Ramos (cell line): ENCODE data around the gene MACROD2.

Experiments used
- in situ Hi-C: fragments of 300-500 bp; cut with MboI; formaldehyde crosslinking; loops from one replicate; pipeline ENCODE4 v1.14.3; 2022; ENCODE audit warnings: low sequenced_read_pairs; ENCODE audit not compliant: unreplicated experiment

The MACROD2 gene

GRCh38 chr20:14559612-14560011 lies 564.3 kb downstream of the MACROD2 start:
- in situ Hi-C loops = no loop called here

DNA sequence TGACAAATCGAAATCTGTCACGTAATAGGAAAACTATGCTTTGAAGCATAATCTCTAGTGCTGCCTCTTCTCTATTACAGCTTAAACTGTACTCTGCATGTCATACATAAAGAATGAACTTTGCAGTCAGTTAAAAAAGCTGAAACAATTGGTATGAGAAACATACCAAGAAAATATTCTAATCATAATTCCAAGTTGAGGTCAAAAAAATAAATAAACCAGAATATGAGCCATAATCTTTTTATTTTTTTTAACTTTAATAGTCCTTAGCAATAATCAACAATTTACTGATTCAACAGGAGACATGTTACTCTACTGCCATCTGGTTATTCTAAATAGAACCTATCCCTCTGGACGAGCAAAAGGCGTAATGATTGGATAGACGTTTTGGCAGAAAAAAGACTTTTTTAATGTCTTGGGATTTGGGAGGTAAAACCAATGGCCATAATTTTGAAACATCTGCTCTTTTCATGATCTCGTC lies 566.5 kb downstream of the MACROD2 start:
- in situ Hi-C loops = no loop called here

GRCh38 chr20:14562981-14563380 lies 567.7 kb downstream of the MACROD2 start:
- in situ Hi-C loops = no loop called here

GRCh38 chr20:14566505-14566904 lies 571.2 kb downstream of the MACROD2 start:
- in situ Hi-C loops = no loop called here

GRCh38 chr20:14568225-14568624 lies 572.9 kb downstream of the MACROD2 start:
- in situ Hi-C loops = no loop called here

DNA sequence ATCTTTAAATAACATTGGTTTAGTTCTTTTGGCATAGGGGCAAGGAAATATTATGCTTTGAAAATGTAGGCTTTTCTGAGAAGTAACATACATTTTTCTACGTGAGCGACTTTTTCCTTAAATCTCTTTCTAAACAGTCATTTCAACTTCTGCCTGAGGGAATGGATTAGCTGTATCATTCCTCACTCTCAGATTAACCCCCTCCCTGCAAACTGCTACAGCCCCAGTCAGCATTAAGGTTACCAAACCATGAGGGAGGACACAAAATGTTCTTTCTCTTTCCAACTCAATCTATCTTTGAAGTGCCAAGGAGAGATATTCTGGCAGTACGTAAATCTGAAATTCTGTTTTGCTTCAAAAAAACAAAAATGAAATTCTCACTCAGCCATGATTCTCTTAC lies 573.4 kb downstream of the MACROD2 start:
- in situ Hi-C loops = no loop called here

GRCh38 chr20:14569641-14570040 lies 574.3 kb downstream of the MACROD2 start:
- in situ Hi-C loops = no loop called here

- in situ Hi-C loops = no loop called here
Observed at GRCh38 chr20:14570811-14571210, 575.5 kb downstream of the MACROD2 start.

DNA sequence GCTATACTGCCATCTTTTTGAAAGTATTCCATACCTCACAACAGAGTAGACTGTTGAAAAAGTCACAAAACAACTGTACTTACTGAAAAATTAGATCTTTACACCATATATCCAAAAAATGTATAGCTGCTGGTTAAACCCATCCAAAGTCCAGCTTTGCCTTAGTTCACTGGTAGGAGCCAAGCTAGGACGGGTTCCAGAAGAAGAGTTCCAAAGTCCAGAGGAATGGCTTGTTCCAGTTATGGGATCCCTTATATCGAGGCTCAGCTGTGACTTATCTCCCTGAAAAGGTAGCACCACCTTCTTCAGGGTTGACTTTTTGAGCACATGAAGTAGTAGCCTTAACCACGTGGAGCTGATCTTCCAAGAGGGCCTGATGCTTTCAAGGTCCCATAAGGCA lies 578.4 kb downstream of the MACROD2 start:
- in situ Hi-C loops = no loop called here

DNA sequence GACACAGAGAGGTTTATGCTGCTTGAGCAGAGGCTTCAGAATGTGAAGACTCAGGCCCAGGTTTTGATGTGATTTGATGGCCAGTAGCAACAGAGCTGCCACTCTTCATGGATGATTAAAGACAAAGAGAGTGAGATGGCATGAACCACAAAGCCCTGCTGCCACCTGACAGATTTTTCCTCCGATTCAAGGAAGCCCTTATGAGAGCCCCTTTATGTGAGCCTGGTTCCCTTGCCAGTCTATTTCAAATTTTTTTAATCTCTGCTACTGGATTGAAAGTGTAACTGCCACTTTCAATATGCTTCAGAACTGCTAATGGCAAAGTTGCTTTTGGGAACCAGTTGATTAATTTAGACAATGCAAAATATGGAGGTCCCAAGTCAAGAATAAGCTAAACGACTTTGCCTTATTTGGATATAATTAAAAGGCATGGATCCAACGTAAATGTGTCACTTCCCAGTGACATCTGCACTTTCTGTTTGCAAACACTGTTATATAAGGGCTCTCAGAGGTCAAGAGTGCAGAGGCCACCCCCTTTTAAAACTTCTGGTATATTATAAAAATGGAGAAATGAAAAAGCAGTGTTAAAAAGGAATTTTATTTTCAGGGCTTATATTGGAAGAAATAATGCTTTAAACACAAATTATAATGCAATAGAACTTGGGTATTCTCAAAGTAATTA lies 581.0 kb downstream of the MACROD2 start:
- in situ Hi-C loops = no loop called here

GRCh38 chr20:14580418-14581074 lies 585.2 kb downstream of the MACROD2 start:
- in situ Hi-C loops = no loop called here

GRCh38 chr20:14581731-14582130 lies 586.4 kb downstream of the MACROD2 start:
- in situ Hi-C loops = no loop called here

GRCh38 chr20:14582855-14583254 lies 587.5 kb downstream of the MACROD2 start:
- in situ Hi-C loops = no loop called here

GRCh38 chr20:14583413-14583812 lies 588.1 kb downstream of the MACROD2 start:
- in situ Hi-C loops = no loop called here

DNA sequence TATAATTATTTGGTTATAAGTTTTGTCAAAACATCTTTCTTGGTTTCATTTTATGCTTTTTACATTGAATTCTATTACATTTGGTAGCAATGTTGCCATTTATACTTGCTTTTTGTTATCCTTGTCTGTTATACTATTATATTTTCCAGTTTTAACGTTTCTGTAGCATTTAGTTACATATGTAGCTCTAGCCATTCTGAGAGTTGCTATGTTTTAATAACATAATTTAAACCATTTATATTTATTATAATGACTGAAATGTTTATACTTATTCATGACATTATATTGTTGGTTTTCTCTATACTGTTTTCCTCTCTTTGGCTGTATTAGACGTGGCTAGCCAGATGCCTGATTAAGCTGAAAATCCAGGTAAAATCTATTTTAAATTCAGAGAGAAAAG lies 594.1 kb downstream of the MACROD2 start:
- in situ Hi-C loops = no loop called here

DNA sequence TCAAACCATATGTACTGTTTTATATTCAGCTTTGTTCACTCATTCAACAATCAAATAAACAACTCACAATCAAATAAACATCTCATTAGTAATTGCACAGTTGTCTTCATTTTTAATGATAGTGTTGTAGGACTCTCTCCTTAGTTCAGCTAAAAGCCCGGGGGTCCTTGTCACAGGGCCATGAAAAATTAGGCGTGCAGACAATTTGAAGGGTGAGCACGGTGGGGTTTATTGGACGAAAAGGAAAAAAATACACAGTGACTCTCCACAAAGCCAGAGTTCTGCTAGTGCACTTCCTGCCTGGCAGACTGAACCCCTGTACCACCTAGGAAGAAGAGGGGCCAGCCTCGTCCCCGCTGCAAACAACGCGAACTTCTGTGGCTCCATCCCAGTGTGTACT lies 599.7 kb downstream of the MACROD2 start:
- in situ Hi-C loops = no loop called here

- in situ Hi-C loops = no loop called here
Observed at GRCh38 chr20:14597206-14597715, 601.9 kb downstream of the MACROD2 start.

DNA sequence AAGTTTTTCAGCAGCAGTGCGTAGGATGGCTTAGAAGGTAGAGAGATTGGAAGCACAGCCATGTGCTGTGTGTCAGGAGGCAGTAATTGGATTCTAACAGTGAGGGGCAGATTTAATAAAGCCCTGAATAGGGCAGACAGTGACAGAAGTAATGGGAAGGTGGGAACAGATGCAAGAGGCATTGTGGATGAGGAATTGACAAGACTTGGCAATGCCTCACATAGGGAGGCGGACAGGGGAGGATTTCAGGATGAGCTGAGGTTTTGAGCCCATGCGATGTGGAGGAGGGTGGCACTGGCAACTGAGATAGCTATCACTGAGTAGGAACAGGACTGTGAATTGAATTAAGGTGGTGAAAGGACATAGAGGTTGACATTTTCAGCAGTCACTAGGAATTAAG lies 604.3 kb downstream of the MACROD2 start:
- in situ Hi-C loops = no loop called here

- in situ Hi-C loops = no loop called here
Observed at GRCh38 chr20:14600527-14600926, 605.2 kb downstream of the MACROD2 start.

DNA sequence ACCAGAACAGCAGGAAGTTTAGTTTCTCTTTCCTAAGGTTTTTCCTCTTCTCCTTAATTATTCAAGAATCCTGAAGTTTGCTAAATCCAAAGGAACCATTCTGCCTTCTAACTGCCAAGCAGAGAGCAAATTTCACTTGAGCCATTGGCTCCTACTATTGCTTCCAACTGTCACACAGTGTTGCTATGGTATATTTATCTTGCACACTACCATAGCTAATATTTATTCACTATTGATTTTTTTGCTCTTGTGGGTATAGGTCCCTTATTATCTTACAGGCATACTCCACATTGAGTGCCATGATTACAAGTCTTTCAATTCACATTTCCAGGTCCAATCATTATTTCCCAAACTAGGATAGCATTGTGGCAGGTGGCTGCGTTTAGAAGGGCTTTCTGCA lies 608.8 kb downstream of the MACROD2 start:
- in situ Hi-C loops = no loop called here

- in situ Hi-C loops = no loop called here
Observed at GRCh38 chr20:14609328-14610221, 614.3 kb downstream of the MACROD2 start.
